Measurements from ENCODE around the gene MYH16.
"Not testable (repeated sequence)": the region's sequence is repeated elsewhere in the genome, so short reads cannot be mapped to it uniquely, and the experiment has no call there.

MYH16 gene

DNA sequence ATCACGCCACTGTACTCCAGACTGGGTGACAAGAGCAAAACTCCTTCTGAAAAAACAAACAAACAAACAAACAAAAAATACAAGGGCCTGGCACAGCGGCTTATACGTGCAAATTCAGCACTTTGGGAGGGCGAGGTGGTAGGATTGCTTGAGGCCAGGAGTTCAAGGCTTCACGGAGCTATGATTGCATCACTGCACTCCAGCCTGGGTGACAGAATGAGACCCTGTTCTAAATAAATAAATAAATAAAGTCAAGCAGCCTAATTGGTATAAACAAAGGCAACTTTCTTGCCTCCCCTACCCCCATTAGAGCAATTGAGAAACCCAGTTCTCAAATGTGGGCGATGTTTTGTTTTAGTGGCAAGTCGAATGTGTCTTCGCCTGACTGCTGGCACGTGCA is 38.5 kb upstream of the MYH16 start:
- H3K4me3 ChIP-seq (ENCODE audit: low read depth, low read length): no peak overlapping the region
- no peak for DNase-seq (ENCODE audit: low read depth)
- TF ChIP-seq POLR2A (IDR thresholded peaks at IDR 0.05; ENCODE audit: extremely low read depth, insufficient read length): no peak
- TF ChIP-seq, protein P1, sequence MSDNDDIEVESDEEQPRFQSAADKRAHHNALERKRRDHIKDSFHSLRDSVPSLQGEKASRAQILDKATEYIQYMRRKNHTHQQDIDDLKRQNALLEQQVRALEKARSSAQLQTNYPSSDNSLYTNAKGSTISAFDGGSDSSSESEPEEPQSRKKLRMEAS (IDR thresholded peaks at IDR 0.05; ENCODE audit: low read depth, low read length): no peak
- TF ChIP-seq, protein P2, sequence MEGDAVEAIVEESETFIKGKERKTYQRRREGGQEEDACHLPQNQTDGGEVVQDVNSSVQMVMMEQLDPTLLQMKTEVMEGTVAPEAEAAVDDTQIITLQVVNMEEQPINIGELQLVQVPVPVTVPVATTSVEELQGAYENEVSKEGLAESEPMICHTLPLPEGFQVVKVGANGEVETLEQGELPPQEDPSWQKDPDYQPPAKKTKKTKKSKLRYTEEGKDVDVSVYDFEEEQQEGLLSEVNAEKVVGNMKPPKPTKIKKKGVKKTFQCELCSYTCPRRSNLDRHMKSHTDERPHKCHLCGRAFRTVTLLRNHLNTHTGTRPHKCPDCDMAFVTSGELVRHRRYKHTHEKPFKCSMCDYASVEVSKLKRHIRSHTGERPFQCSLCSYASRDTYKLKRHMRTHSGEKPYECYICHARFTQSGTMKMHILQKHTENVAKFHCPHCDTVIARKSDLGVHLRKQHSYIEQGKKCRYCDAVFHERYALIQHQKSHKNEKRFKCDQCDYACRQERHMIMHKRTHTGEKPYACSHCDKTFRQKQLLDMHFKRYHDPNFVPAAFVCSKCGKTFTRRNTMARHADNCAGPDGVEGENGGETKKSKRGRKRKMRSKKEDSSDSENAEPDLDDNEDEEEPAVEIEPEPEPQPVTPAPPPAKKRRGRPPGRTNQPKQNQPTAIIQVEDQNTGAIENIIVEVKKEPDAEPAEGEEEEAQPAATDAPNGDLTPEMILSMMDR (IDR thresholded peaks at IDR 0.05; ENCODE audit: low read depth, low read length): no peak
- TF ChIP-seq MYC (IDR thresholded peaks at IDR 0.05; ENCODE audit: low read depth, low read length): no peak

DNA sequence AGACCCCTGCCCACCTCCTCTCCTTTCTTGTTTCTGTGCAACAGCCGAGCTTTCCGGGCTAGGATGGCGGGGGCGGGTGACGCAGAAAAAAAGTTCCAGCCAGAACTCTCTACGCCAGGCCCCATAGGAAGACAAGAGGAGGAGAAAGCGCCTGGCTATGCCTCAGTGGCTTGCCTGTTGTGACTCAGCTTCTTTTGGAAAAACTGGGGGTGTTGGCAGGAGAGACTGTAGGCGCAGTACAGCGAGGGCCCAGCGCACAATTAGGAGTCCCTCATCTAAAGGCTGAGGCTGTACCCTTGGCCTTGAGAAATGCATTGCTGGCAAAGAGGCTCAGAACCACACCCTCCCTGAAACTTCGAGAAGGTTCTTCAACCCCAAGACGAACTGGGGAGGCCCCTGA is 36.7 kb upstream of the MYH16 start:
- no peak for DNase-seq (ENCODE audit: low read depth)
- H3K4me3 ChIP-seq (ENCODE audit: low read depth, low read length): no peak overlapping the region
- no peak for TF ChIP-seq POLR2A (IDR thresholded peaks at IDR 0.05; ENCODE audit: extremely low read depth, insufficient read length)
- TF ChIP-seq, protein P1 (IDR thresholded peaks at IDR 0.05; ENCODE audit: low read depth, low read length): no peak
- TF ChIP-seq, protein P2 (IDR thresholded peaks at IDR 0.05; ENCODE audit: low read depth, low read length): no peak
- TF ChIP-seq MYC (IDR thresholded peaks at IDR 0.05; ENCODE audit: low read depth, low read length): no peak

DNA sequence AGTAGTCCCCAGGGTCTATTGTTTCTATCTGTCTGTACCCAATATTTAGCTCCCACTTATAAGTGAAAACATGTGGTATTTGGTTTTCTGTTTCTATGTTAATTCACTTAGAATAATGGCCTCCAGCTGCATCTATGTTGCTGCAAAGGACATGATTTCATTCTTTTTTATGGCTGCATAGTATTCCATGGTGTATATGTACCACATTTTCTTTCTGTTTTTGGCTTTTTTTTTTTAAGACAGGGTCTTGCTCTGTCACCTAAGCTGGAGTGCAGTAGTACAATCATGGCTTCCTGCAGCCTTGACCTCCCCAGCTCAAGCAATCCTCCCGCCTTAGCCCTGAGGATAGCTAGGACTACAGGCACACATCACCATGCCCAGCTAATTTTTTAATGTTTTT is 34.8 kb upstream of the MYH16 start:
- not testable (repeated sequence) for DNase-seq (ENCODE audit: low read depth); H3K4me3 ChIP-seq (ENCODE audit: low read depth, low read length)

DNA sequence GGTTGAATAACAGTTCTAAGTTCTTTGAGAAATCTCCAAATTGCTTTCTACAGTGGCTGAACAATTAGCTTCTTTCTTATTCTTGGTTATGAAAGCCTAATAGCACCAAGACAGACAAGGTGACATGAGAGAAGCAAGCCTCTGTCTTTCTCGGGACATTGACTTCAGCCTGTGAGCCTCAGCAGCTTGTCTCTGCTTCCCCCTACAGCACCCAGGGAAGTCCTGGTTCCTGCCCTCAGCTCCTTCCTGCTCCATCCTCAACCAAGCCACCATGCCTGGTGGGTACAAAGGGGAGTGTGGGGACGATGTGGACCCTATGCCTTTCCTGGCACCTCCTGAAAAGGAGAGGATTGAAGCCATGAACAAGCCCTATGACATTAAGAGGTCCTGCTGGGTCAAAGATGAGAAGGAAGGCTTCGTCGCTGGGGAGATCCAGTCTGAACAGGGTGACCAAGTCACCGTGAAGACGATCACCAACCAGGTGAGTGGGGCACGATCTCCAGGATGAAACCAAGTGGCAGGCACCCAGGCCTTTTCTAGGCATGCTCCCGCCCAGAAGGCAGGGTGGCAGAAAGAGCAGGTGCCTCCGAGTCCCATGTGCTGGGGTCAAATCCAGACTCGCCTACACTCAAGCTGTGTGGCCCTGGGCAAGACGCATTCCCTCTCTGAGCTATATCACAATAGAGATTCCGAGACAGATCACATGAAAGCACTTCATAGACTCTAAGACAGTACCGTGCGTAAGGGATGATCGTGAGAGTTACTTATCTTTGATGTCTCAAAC is 33.9 kb upstream of the MYH16 start:
- TF ChIP-seq MYC (IDR thresholded peaks at IDR 0.05; ENCODE audit: low read depth, low read length): no peak
- TF ChIP-seq, protein P1 (IDR thresholded peaks at IDR 0.05; ENCODE audit: low read depth, low read length): no peak
- no peak overlapping the region for H3K4me3 ChIP-seq (ENCODE audit: low read depth, low read length)
- no peak for DNase-seq (ENCODE audit: low read depth)

DNA sequence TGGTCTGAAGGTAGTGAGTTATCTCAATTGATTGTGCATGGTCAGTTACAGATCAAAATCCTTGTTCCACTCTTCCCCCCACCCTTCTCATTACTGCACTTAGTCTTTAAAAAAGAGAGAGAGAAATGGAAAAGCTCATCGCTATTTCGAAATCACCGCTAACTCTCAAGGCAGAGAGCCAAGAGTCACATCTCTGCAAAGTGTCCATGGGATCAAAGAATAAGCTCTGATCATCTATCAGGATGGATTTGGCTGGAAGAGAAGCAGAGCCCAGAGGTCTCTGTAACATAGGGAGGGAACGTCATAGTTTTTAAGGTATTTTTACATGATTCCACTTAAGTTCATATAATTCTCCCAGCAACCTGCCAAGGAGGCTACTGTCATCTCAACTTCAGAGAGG is 30.0 kb upstream of the MYH16 start:
- no peak overlapping the region for H3K4me3 ChIP-seq (ENCODE audit: low read depth, low read length)
- TF ChIP-seq POLR2A (IDR thresholded peaks at IDR 0.05; ENCODE audit: extremely low read depth, insufficient read length) (no peak), MYC (IDR thresholded peaks at IDR 0.05; ENCODE audit: low read depth, low read length) (no peak)
- TF ChIP-seq, protein P2 (IDR thresholded peaks at IDR 0.05; ENCODE audit: low read depth, low read length): no peak
- TF ChIP-seq, protein P1 (IDR thresholded peaks at IDR 0.05; ENCODE audit: low read depth, low read length): no peak
- DNase-seq (ENCODE audit: low read depth): no peak

DNA sequence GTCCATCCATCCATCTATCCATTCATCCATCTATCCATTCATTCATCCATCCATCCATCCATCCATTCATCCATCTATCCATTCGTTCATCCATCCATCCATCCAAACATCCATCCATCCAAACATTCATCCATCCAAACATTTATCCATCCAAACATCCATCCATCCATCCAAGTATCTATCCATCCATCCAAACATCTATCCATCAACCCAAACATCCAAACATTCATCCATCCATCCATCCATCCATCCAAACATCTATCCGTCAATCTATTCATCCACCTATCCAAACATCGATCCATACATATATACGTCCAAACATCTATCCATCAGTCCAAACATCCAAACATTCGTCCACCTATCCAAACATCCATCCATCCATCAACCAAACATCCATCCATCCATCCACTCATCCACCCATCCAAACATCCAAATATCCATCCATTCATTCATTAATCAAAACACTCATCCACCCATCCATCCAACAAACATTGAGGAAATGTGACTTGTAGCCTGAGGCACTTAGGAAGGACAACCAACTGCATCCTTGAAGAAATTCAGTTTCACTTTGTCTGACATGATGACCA is 28.8 kb upstream of the MYH16 start:
- no peak for DNase-seq (ENCODE audit: low read depth)
- H3K4me3 ChIP-seq (ENCODE audit: low read depth, low read length): no peak overlapping the region
- TF ChIP-seq POLR2A (IDR thresholded peaks at IDR 0.05; ENCODE audit: extremely low read depth, insufficient read length) (no peak), MYC (IDR thresholded peaks at IDR 0.05; ENCODE audit: low read depth, low read length) (no peak)
- TF ChIP-seq, protein P1 (IDR thresholded peaks at IDR 0.05; ENCODE audit: low read depth, low read length): no peak
- TF ChIP-seq, protein P2 (IDR thresholded peaks at IDR 0.05; ENCODE audit: low read depth, low read length): no peak
